Myocyte (in vitro differentiated cells): ENCODE measurements around the gene NBAS. TPM values are rescaled to one million over a fixed set of nuclear protein-coding genes. Genes with fewer than 3 reads are reported as not detected.
"Not testable (repeated sequence)": the region's sequence is repeated elsewhere in the genome, so short reads cannot be mapped to it uniquely, and the experiment has no call there.

Source experiments
- DNase-seq: peaks from one replicate; pipeline ENCODE4 v3.0.0-alpha.2; 2012; ENCODE audit warnings: low read depth
- total RNA-seq: library from RNA; depleted of rRNA; stranded (reverse); fragments of >200 nt; gene quantifications from 2 replicates; pipeline ENCODE4 v1.2.3, GENCODE V29; 2014

Gene NBAS
- total RNA-seq, 1 donor from 2014 or later: 56.6 TPM

- no peak for DNase-seq
Measured at GRCh38 chr2:15225131-15225530, 336.0 kb downstream of the NBAS start.

GRCh38 chr2:15224641-15225040 is 336.5 kb downstream of the NBAS start:
- no peak for DNase-seq

DNA sequence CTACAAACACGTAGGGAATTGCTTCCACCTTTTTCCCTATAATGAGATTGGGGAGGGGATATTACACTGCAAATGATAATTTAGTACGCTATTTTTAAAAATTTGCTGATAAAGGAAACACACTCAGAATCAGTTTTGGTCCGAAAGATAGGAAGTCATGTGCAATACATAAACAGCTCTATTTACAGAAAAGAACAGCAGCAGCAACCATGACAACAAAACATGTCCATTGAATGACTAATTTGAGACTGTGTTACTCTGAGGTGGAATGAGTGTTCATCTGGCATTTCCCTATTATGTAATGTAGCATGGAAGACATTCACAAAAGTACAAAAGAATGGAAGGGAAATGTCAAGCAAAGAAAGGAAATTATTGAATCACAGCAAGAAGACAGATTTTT is 337.2 kb downstream of the NBAS start:
- peak; percentile 51 for DNase-seq

DNA sequence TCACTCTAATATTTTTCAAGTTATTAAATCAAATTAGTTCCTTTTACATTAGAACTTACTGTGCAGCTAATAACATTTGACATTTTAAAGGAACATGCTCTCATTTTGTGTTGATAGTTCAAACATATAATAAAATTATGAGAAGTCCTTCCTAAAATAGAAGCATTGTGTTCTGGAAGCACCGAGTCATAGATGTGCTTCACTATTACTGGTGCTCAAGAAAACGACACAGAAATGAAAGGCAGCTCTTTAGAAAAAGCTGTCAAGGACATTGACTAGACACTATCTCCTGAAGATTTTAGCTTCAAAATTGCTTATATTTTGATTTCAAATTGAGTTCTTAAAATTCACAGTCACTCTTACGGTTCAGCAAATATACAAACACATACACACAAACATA is 338.3 kb downstream of the NBAS start:
- peak; percentile 19 for DNase-seq

GRCh38 chr2:15220603-15221002 is 340.5 kb downstream of the NBAS start:
- no peak for DNase-seq

GRCh38 chr2:15218423-15219086 is 342.6 kb downstream of the NBAS start:
- no peak for DNase-seq

DNA sequence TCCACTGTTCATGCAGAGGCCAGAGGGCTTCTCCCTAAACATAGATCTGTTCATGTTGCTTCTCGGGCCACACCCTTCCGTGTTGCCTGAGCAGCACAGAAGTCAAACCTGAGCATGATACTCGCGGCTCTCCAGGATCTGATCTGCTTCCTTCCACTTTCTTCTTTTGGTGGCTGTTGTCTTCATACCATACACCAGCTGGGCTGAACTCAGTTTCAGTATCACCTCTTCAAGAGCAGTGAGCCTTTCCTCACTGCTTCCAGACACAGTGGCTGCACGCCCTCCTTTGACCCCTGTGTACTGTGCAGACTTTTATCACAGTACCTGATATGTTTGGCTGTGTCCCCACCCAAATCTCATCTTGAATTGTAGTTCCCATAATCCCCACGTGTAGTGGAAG is 348.9 kb downstream of the NBAS start:
- no peak for DNase-seq

GRCh38 chr2:15210542-15210941 is 350.6 kb downstream of the NBAS start:
- DNase-seq: not testable (repeated sequence)

DNA sequence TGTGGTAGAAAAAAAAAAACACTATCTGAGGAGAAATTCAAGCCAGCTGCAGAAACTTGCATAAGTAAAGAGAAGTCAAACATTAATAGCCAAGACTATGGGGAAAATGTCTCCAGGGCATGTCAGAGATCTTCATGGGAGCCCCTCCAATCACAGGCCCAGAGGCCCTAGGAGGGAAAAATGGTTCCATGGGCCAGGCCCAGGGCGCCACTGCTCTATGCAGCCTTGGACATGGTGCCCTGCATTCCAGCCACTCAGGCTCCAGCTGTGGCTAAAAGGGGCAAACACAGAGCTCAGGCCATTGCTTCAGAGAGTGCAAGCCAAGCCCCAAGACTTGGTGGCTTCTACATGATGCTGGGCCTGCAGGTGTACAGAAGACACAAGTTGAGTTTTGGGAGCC is 354.7 kb downstream of the NBAS start:
- DNase-seq: no peak

GRCh38 chr2:15205562-15205961 is 355.6 kb downstream of the NBAS start:
- DNase-seq: no peak

GRCh38 chr2:15201009-15201408 is 360.1 kb downstream of the NBAS start:
- no peak for DNase-seq

- DNase-seq: no peak
Measured at GRCh38 chr2:15200581-15200980, 360.6 kb downstream of the NBAS start.

GRCh38 chr2:15198051-15198450 is 363.1 kb downstream of the NBAS start:
- DNase-seq: no peak

- peak; percentile 11 for DNase-seq
Measured at GRCh38 chr2:15195813-15196212, 365.3 kb downstream of the NBAS start.

- DNase-seq: no peak
Measured at GRCh38 chr2:15191789-15192188, 369.3 kb downstream of the NBAS start.

DNA sequence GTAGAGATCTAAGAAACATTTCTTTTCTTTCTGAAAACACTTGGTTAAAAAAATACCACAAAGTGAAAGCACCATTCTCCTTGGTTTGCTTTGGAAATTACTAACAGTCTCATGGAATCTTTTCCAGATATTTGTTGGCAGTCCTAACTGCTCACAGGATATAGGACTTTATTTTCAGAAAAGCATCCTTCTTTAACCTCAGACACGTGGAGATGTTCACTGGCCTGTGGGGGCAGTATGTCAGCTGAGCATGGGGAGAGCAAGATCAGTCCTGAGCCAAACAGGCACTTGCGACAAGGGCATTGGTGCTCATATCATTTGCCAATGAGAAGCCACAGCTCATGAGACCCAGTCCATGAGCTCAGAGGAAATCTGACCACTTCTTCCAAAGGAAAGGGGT is 371.9 kb downstream of the NBAS start:
- DNase-seq: peak; percentile 8

DNA sequence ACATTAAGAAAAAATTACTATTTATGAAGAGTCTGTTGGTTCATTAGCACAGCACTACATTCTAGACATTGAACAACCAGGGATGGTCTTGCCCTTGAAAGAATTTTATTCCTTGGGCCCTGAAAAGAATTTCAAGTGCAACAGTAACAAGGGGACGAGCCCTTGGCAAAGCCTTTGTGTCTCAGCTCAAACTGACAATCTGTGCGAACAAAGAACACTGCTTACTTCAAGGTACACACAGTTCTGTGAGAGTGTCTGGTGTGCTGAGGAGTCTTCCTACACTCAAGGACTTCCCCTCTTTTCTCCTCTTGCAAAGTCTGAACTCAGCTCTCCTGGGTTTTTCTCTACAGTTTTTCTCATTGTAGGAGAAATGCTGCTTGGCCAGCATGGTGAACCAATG is 373.4 kb downstream of the NBAS start:
- DNase-seq: no peak

DNA sequence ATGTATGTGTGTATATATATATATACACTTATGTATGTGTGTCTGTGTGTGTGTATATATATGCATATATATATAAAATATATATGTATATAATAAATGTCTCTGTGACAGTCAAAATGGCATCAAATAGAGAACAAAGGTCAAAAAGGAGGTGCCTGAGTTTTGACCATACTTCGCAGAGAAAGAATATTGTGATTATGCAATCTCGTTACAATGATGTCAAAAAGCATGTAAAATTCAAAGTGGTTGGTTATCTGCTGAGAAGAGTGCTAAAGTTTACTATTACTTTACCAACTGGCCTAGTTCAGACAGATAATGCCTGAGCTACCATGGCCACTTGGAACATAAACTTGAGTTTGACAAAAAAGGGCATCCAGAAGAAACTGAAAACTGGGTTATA is 375.0 kb downstream of the NBAS start:
- DNase-seq: no peak

DNA sequence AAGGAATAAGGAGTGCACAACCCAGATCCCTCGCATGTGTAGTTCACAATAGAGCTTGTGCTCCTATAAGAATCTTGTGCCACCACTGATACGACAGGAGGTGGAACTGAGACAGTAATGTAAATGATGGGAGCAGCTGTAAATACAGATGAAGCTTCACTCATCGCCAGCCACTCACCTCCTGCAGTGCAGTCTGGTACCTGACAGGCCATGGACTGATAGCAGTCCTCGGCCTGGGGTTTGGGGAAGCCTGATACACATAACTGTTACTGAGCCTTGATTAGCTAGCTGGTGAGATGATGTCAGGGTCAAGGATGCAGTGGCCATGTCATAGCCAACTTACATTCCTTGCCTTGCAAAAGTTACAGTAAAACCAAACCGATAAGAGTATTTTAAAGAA is 376.6 kb downstream of the NBAS start:
- no peak for DNase-seq

DNA sequence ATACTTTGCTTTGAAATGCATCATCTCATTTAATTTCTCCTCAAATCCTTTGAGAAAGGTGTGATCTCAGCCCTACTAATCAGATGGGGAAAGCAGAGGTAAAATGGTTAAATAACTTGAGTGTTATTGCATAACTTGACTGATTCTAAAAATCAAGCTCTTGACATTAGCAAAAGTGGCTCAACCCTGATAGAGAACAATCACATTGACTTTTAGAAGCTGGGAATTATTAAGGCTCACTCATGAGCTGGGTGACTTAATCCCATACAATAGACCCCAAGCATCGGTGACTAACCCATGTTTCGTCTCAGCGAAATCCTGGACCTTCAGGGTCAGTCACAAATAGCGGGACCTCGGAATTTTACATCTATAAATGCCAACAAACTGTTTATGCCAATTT is 378.9 kb downstream of the NBAS start:
- no peak for DNase-seq

DNA sequence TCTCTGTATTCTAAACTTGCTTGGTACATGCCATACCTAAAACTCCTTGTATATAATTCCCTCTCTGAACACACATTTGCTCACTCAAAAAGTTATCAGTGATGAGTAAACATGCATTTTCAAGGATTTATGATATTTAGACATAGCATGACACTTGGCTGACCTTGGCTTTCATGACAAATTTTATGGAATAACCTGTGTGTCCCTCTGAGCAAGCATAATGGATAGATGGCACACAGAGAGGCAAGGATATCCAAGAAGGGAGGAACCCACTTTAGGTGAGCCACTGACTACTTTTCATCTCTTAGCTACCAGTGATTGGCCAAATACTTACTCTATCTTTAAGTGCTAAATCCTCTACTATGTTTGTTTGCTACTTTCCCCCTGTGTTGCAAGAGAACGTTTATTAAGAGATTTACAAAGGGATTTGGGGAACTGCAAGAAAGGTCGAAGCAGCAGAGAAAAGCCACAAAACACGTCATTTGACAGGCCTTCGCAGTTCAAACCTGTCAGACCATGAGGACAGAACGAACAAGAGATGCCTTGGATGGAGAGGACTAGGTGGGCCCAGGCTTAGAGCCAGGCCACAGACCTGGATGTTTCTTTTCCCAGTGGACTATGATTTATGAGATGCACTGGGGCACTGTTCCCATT is 379.9 kb downstream of the NBAS start:
- DNase-seq: no peak

GRCh38 chr2:15180379-15180778 is 380.8 kb downstream of the NBAS start:
- no peak for DNase-seq

GRCh38 chr2:15178946-15179345 is 382.2 kb downstream of the NBAS start:
- DNase-seq: no peak
